Measurements from ENCODE around the gene NAT8L.

NAT8L gene

DNA sequence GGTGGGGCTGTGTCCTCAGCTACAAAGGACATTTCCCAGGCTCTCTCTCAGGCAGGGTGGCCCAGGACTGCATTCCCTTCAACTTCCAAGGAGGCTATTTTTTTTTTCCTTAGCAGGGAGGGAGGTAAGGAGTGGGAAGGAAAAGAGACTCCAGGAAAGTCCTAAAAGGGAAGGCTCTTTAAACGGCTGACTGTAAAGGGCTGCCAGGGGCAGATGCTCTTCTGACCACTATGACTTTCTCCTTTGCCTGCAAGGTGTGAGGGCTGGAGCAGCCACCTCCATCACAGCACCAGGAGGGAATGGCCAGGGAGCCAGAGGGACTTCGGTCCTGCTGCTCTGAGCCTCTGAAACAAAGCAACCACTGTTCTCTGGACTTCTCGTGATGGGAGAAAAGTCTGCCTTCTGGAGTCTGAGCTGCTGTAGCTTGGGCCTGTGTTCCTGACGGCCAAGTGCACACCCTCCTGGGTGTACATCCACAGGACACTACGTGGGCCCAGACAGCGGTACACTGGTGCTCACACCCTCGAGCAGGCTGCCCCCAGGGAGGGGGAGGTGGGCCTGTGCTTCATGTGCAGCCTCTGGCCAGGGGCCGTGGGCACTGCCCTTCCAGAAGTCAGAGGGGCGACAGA is 17.9 kb downstream of the NAT8L start:
- ATAC-seq, result no peak

DNA sequence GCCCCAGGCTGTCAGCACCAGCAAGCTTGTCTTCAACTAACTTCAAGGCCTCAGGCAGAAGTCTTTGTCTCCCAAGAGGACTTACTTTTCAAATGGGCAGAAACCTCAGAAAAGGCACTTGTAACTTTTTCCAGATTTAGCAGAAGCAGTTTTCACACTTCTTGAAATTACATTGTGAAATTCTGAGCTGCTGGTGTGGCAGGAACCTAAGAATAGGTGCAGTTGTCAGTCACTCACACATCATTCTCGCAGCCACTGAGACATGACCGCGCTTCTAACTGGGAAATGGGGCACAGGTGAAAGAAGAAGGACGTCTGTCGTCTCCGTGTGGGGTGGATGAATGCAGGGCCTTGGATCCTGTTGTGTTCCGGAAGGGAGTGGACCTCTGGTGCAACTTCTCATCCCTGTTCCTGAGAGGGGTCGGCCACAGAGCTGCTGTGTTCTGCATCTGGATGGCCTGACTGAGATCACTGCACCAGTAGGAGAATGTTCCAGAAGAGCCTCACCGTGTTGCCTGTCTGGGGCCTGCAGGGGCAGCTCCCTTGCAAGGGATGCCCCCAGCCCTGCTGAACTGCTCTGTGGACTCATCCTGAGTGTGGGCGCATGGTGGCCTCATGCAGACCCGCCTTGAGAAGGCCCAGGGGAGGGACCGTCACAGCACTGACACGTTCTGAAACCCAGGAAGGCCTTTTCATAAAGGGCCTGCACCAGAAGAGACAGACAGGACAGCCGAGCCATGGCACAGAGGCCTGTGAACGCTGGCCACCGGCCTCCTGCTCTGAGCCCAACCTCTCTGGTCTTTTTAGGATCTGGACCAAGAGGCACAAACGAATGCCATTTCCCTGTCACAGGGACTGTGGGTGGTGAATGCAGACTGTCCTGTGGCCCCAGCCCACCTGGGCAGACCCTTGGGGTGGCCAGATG is 18.7 kb downstream of the NAT8L start:
- ATAC-seq, result no peak

- no peak for ATAC-seq
Measured at GRCh38 chr4:2078584-2078983, 19.5 kb downstream of the NAT8L start.

GRCh38 chr4:2079006-2079405 is 19.9 kb downstream of the NAT8L start:
- no peak for ATAC-seq

GRCh38 chr4:2079926-2080325 is 20.8 kb downstream of the NAT8L start:
- no peak for ATAC-seq

DNA sequence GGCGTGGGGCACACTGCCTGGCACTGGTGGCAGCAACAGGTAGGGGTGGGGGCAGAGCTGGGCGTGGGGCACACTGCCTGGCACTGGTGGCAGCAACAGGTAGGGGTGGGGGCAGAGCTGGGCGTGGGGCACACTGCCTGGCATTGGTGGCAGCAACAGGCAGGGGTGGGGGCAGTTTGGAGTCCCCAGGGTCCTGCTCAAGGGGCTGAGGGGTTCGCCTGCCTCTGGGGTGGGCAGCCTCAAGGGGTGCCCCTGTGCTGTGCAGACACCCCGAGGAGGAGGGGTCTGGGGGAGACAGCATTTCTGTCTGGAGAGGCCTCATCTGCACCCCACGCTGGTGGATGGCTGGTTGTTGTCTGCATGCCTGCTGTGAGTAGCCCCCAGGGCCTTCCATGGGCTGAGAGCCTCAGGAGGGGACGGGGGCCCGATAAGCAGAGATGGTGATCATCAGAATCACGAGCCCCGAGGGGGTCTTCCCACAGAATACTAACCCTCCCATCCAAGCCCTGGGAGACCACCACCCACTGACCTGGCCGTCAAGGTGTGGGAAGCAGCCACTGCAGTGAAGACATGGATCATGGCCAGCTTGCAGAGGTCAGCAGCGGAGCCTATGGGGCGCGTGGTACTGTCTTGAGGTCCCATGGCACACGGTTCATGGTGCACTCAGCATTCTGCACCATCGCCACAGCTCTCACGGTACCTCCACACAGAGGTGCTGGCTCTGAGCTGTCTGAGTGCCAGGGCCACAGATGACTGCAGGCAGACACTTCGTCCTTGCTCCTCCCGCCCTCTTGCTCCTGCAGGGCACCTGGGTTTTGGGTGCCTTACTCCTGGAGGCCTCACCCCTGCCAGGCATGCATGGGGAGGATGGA is 21.5 kb downstream of the NAT8L start:
- no peak for ATAC-seq

GRCh38 chr4:2081540-2081939 is 22.4 kb downstream of the NAT8L start:
- no peak for ATAC-seq

GRCh38 chr4:2082118-2082517 is 23.0 kb downstream of the NAT8L start:
- no peak for ATAC-seq

GRCh38 chr4:2082627-2083026 is 23.5 kb downstream of the NAT8L start:
- ATAC-seq, result no peak

- ATAC-seq, result no peak
Measured at GRCh38 chr4:2083116-2083825, 24.1 kb downstream of the NAT8L start.

GRCh38 chr4:2083826-2084160 is 24.7 kb downstream of the NAT8L start:
- no peak for ATAC-seq

- ATAC-seq, result no peak
Measured at GRCh38 chr4:2084316-2084715, 25.2 kb downstream of the NAT8L start.

DNA sequence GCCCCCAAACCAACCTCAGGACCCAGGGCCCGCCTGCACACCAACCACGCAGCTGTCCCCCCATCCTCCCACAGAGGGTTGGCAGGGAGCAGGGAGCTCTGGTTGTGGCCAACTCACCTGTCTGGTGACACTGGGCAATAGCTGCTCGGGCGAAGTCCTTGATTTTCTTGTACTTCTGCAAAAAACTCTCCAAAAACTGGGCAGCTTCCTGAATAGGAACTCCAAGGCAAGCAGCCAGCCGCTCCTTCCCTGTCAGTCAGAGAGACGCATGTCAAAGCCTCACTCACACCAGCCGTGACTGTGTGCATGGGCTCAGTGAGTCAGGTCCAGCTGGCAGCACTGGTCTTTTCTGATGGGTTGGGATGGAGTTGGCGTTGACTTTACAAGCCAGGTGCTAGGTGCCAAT is 26.4 kb downstream of the NAT8L start:
- ATAC-seq, result no peak

DNA sequence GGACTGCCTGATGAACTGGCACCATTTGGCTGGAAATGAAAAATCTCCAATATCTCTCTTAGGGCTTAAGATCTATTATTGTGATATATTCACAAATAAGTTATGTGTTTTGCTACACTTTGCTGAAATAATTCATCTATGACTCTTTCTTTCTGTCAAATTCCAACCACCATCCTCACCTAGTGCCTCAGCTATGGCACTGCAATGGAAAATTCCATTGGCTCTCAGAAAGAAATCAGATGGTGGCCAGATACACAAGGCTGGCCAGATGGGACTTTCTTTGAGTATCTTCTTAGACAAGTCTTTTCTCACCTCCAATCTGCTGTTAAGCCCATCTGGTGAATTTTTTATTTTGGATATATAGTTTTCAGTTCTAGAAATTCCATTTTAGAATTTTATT is 28.0 kb downstream of the NAT8L start:
- ATAC-seq, result no peak

DNA sequence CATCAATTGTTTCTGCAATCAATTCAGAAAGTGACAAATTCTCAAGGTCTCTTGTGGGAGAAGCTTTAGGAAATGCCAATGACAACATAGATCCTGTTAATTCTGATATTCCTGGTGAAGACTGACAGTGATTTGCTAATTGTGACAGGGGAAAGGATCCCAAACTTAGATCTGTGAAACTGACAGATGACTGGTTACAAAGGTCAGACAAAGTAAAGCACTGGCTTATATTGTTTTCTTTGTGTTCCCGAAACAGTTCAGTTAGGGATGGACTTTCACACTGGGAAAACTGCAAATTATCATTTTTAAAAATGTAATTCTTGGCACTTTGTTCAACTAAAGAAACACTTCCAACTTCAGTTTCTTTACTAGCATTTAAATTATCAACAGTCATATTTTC is 30.1 kb downstream of the NAT8L start:
- no peak for ATAC-seq

GRCh38 chr4:2090642-2091041 is 31.5 kb downstream of the NAT8L start:
- ATAC-seq, result no peak

GRCh38 chr4:2091990-2092668 is 33.0 kb downstream of the NAT8L start:
- ATAC-seq, result no peak

DNA sequence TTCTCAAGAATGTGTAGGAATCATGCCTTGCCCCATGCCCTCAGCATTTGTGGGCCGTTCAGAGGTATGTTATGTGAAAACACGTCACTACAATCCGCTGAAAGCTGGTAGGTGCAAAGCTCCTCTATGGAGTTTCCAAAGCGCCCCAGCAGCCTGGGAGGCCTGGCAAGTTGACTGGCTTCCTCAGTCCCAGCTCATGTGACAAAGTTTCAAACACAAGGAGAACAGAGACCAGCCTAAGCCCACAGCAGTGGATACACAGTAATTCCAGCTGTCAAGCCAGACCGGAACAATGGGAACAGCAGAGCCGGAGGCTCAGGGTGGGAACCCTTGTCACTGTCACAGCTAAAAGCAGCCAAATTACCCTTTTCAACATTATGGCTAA is 33.5 kb downstream of the NAT8L start:
- ATAC-seq, result no peak

DNA sequence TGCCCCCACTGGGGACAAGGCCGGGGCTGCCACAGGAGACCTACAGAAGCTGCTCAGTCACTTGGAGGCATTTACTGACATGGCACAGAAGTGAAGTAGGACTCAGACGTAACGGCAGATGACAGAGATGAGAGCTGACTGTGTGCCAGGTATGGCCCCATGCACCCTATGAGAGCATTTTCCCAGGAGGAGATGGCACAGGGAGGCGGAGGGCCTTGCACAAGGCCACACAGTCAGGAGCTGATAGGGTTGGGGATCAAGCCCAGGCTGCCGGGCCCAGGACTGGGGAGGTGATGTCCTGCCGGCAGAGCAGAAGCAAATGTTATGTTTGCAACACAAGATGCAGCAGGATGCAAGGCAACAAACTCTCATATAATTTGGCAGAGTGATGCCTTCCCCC is 34.1 kb downstream of the NAT8L start:
- no peak for ATAC-seq

DNA sequence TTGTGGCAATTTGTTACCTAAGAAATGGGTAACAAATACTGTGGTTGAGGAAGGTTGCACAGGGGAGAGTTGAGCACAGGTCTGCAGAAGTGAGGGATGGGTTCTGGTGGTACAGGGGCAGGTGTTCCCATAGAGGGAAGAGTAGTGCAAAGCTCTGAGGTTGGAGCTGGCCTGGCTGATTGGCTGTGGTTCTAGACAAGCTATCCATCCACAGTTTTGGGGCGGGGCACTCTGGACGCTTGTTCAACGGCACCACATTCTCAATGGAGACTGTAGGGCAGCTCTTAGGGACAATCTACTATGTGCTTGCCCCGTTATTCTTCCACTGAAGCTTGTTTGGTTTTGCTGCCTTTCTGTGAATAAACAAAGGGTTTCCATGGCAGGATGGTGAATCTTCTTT is 35.4 kb downstream of the NAT8L start:
- ATAC-seq, result no peak

GRCh38 chr4:2095236-2096072 is 36.3 kb downstream of the NAT8L start:
- ATAC-seq, result no peak
